HCT116 (cell line): ENCODE data around the gene LDAH.

Source experiments
- CTCF ChIP-seq, 3 experiments: fragments of 200-600 bp in 1 of 3; sonication (generic) in 1 of 3; IDR thresholded peaks in 2 of 3; conservative IDR thresholded peaks in 1 of 3; 2 replicates each; pipeline ENCODE4 v1.5.1; 2012 to 2017; ENCODE audit warnings: low read depth in 2 of 3, low read length in 2 of 3, antibody characterized with exemption in 1 of 3, borderline replicate concordance in 1 of 3, control low read depth in 1 of 3, mild to moderate bottlenecking in 1 of 3, mixed read lengths in 1 of 3, mixed run types in 1 of 3, moderate library complexity in 1 of 3; ENCODE audit not compliant: insufficient read depth in 1 of 3
- EZH2 ChIP-seq: fragments of 200-600 bp; sonication (generic); IDR thresholded peaks from 2 replicates; pipeline ENCODE4 v1.6.1; 2017; ENCODE audit warnings: antibody characterized with exemption, mixed run types
- FOSL1 ChIP-seq: IDR thresholded peaks from 2 replicates; pipeline ENCODE4 v1.6.1; 2012; ENCODE audit warnings: low read depth
- JUND ChIP-seq: IDR thresholded peaks from 2 replicates; pipeline ENCODE4 v1.6.1; 2012
- MAX ChIP-seq: IDR thresholded peaks from 2 replicates; pipeline ENCODE4 v1.6.1; 2012
- POLR2AphosphoS5 ChIP-seq: IDR thresholded peaks from 2 replicates; pipeline ENCODE4 v1.6.1; 2011; ENCODE audit warnings: mild to moderate bottlenecking, low read depth, low read length, moderate library complexity

DNA sequence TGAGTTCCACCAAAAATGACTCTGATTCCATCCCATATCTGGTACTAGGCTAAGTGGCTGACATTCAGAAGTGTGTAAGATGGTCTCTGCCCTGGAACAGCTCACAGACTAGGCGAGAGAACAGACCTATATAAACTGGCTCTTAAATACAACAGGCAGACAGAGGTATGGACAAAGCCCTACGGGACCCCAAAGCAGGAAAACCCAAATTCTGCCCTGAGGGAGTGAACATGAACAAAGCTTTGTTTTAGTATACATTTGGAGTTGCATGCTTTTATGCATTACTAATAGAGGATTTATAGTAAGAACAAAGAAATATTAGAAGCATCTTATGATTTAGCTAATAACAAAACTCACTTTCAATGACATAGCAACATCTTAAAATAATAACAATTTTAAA lies 130.8 kb downstream of the LDAH start:
- TF ChIP-seq FOSL1 (no peak), CTCF (IDR thresholded peaks at IDR 0.05 in 2 of 3, conservative IDR thresholded peaks at IDR 0.05 in 1 of 3; ENCODE audit: borderline replicate concordance in 1 of 3, insufficient read depth in 1 of 3, low read depth in 2 of 3, low read length in 2 of 3) (no peak), JUND (no peak), POLR2AphosphoS5 (no peak), EZH2 (no peak), MAX (no peak)
